Measurements from ENCODE around the gene HEBP1.

HEBP1 gene

GRCh38 chr12:12985817-12986408 lies 14.2 kb downstream of the HEBP1 start:
- peaks cover 5% of the 10 kb centered on the region for H3K4me1 Mint-ChIP-seq
- no peaks in the 10 kb centered on the region for H3K27me3 Mint-ChIP-seq
- peaks cover 1% of the 10 kb centered on the region for H3K36me3 Mint-ChIP-seq
- H3K9me3 Mint-ChIP-seq: no peaks in the 10 kb centered on the region
- H3K27ac Mint-ChIP-seq: no peak overlapping the region
- H3K4me3 Mint-ChIP-seq: no peak overlapping the region

DNA sequence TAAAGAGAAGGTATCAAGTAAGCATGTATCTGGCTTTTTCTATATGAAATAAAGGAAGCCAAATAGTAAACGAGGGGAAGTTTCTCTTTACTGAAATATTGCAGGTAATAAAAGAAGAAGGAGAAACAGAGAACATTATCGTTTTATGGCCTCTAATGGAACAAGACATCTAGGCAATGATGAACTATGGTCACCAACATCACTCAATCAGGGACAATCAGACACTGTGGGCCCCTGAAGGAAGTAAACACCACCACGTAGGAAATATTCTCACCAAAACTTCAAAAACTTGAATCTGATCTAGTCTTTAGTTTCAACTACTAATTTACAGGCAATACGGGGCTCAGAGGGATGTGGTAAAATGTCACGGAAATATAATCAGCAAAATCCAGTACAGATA lies 15.9 kb downstream of the HEBP1 start:
- Mint-ChIP-seq H3K27me3 (no peaks in the 10 kb centered on the region), H3K36me3 (peaks cover 1% of the 10 kb centered on the region), H3K4me3 (no peak overlapping the region), H3K9me3 (no peaks in the 10 kb centered on the region), H3K27ac (no peak overlapping the region), H3K4me1 (peaks cover 3% of the 10 kb centered on the region)

- Mint-ChIP-seq H3K27ac (no peak overlapping the region), H3K9me3 (no peaks in the 10 kb centered on the region), H3K4me1 (peaks cover 3% of the 10 kb centered on the region), H3K27me3 (no peaks in the 10 kb centered on the region), H3K36me3 (peaks cover 1% of the 10 kb centered on the region), H3K4me3 (no peak overlapping the region)
Measured at GRCh38 chr12:12983420-12984035, 16.5 kb downstream of the HEBP1 start.

DNA sequence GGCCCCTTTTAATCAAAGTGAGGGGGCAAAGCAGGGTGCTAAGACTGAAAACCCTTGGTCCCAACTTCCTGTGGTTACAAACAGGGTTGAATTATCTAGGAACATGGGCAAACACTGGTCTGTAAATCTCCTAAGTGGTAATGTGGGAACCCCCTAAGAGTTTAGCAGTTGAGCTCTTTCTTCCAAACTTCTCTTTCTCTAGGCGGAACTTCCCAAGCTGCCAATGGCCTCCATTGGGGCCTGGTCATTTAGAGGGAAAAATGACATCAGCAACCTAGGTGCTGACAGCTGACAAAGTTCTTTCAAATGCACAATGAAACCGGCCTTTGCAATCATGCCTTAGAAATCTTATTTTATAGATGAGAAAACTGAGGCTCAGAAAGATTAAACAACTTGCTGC lies 17.7 kb downstream of the HEBP1 start:
- Mint-ChIP-seq H3K27ac (no peak overlapping the region), H3K4me1 (peaks cover 3% of the 10 kb centered on the region), H3K9me3 (no peaks in the 10 kb centered on the region), H3K27me3 (no peaks in the 10 kb centered on the region), H3K4me3 (no peak overlapping the region), H3K36me3 (peaks cover 3% of the 10 kb centered on the region)

DNA sequence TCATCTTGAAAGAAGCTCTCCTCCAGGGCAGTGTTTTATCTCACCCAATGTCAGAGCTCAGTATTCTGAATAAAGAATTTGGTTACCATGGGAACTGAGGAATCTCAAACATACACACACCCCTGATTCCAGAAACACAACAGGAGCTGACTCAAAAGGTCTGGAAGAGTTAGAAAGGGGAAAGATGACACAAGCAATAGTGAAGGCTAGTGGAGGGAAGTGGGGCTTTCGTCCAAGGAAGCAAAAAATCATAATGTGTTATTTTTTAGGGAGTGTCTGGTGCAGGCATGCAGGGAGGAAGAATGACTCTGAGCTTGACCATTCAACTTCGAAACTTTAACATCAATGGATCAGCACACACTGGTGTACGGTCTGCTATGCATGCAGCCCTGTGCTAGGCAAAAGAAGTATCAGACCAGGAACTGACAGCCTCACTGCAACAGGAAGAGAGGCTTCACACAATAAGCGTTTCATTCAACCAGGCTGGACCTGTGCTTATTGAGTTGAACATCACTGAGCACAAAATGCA lies 20.3 kb downstream of the HEBP1 start:
- Mint-ChIP-seq H3K36me3 (peaks cover 11% of the 10 kb centered on the region), H3K4me3 (no peak overlapping the region), H3K4me1 (peaks cover 3% of the 10 kb centered on the region), H3K9me3 (no peaks in the 10 kb centered on the region), H3K27me3 (no peaks in the 10 kb centered on the region), H3K27ac (no peak overlapping the region)

DNA sequence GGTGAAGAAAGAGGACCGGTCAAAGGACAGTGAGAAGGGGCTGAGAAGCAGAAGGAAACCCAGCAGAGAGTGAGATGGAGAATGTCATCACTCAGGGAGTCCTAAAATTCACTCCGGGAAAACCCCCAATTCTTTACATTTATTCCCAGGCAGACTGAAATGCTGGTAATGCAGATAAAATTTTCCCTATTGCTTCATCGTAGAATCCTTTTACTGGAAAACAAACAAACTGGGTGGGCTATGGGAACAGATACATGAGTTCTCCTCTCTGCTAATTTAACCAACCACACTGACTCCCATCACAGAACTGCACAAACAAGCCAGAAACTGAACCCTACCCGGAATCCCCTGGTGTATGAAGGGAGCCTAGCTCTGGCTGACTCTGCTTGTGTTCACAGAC lies 20.9 kb downstream of the HEBP1 start:
- Mint-ChIP-seq H3K36me3 (peaks cover 18% of the 10 kb centered on the region), H3K4me3 (no peak overlapping the region), H3K27ac (no peak overlapping the region), H3K27me3 (no peaks in the 10 kb centered on the region), H3K9me3 (no peaks in the 10 kb centered on the region), H3K4me1 (peaks cover under 1% of the 10 kb centered on the region)

- H3K9me3 Mint-ChIP-seq: peaks cover 2% of the 10 kb centered on the region
Measured at GRCh38 chr12:12977231-12977630, 22.8 kb downstream of the HEBP1 start.

GRCh38 chr12:12976366-12976765 lies 23.7 kb downstream of the HEBP1 start:
- H3K27me3 Mint-ChIP-seq: no peaks in the 10 kb centered on the region
- H3K9me3 Mint-ChIP-seq: peaks cover 5% of the 10 kb centered on the region
- no peaks in the 10 kb centered on the region for H3K4me1 Mint-ChIP-seq
- H3K27ac Mint-ChIP-seq: no peak overlapping the region
- H3K36me3 Mint-ChIP-seq: peaks cover 35% of the 10 kb centered on the region
- H3K4me3 Mint-ChIP-seq: no peak overlapping the region

More at GRCh38 chr12:12977231-12977630, 22.8 kb downstream of the HEBP1 start:
- Mint-ChIP-seq H3K4me3 (no peak overlapping the region), H3K4me1 (no peaks in the 10 kb centered on the region), H3K36me3 (peaks cover 30% of the 10 kb centered on the region), H3K27ac (no peak overlapping the region), H3K27me3 (no peaks in the 10 kb centered on the region)

DNA sequence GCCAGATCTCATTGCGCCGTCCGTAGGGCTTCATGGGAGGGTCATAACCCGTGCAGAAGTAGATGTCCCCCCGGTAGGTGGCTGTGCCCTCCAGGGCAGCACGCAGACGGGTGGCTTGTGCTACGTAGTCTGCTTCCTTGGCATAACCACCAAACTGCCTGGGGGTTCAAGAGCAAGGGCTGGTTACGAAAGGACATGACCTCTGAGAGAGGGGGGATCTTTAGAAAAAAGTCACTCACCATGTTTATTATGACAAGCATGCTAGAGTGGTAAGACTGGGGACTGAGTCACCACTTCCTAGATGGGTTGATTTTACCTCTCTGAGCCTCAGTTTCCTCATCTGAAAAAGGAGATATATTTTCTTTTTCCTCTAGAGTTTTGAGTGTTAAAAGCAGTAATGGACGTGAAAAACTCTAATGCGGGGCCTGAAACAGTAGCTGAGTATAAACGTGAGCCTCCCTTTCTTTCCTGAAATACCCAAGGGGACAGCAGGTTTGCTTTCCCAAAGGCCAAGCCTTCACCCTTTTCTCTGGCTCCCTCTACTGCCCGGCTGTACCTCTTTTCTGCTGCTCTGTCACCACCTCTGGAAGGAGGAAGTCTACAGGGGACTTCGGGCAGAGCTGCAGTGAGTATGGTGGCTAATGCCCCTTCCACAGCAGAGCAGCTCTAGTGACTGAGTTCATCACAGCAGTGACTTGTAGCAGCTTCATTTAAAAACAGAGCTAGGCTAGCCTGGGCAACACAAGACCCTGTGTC lies 24.6 kb downstream of the HEBP1 start:
- H3K27ac Mint-ChIP-seq: no peak overlapping the region
- H3K9me3 Mint-ChIP-seq: peaks cover 5% of the 10 kb centered on the region
- H3K36me3 Mint-ChIP-seq: peaks cover 37% of the 10 kb centered on the region
- H3K27me3 Mint-ChIP-seq: no peaks in the 10 kb centered on the region
- no peaks in the 10 kb centered on the region for H3K4me1 Mint-ChIP-seq
- H3K4me3 Mint-ChIP-seq: no peak overlapping the region

GRCh38 chr12:12974211-12974610 lies 25.9 kb downstream of the HEBP1 start:
- Mint-ChIP-seq H3K27ac (no peak overlapping the region), H3K9me3 (peaks cover 5% of the 10 kb centered on the region), H3K4me1 (no peaks in the 10 kb centered on the region), H3K4me3 (no peak overlapping the region), H3K36me3 (peaks cover 37% of the 10 kb centered on the region), H3K27me3 (no peaks in the 10 kb centered on the region)

DNA sequence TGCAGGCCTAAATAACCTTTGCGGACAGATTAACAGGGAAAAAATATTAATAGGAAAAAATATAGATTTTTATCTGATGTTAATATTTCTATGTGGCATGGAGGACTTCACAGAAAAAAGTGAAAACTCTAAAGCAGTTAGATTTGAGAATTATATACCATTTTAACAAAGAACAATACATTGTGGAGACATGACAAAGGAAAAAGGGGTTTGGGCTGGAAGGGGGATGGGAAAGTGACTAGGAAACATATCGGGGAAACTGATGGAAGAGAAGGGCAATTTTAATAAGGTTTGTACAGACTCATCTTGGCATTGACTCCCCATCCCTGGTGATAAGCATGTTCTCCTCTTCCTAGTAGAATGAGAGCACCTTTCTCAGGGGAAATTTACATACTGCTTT lies 27.0 kb downstream of the HEBP1 start:
- Mint-ChIP-seq H3K27ac (no peak overlapping the region), H3K9me3 (peaks cover 5% of the 10 kb centered on the region), H3K4me3 (no peak overlapping the region), H3K27me3 (no peaks in the 10 kb centered on the region), H3K4me1 (no peaks in the 10 kb centered on the region), H3K36me3 (peaks cover 40% of the 10 kb centered on the region)

GRCh38 chr12:12965836-12966235 lies 34.2 kb downstream of the HEBP1 start:
- Mint-ChIP-seq H3K36me3 (peaks cover 10% of the 10 kb centered on the region), H3K4me3 (no peak overlapping the region), H3K9me3 (no peaks in the 10 kb centered on the region), H3K27me3 (no peaks in the 10 kb centered on the region), H3K4me1 (no peaks in the 10 kb centered on the region), H3K27ac (no peak overlapping the region)

DNA sequence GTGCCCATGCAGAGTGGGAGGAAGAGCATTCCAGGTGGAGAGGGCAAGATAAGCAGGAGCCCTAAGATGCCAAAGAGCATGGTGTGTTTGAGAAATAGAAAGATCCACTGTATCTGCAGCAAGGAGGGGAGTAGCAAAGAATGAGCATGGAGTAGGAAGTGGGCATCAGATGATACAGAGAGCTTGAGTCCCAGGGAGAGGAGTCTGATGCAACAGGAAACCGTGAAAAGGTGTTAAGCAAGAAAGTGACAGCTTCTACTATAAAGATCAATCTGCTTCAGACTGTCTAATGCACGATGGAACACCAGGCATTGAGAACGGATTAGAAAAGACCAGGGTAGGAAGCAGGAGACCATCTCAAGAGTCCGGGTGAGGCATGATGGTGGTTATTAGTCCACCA lies 35.8 kb downstream of the HEBP1 start:
- peaks cover 10% of the 10 kb centered on the region for H3K36me3 Mint-ChIP-seq
- H3K4me1 Mint-ChIP-seq: no peaks in the 10 kb centered on the region
- no peak overlapping the region for H3K27ac Mint-ChIP-seq
- H3K27me3 Mint-ChIP-seq: no peaks in the 10 kb centered on the region
- no peaks in the 10 kb centered on the region for H3K9me3 Mint-ChIP-seq
- H3K4me3 Mint-ChIP-seq: no peak overlapping the region

- H3K36me3 Mint-ChIP-seq: no peaks in the 10 kb centered on the region
- no peaks in the 10 kb centered on the region for H3K4me1 Mint-ChIP-seq
- no peaks in the 10 kb centered on the region for H3K27me3 Mint-ChIP-seq
- no peak overlapping the region for H3K4me3 Mint-ChIP-seq
- H3K27ac Mint-ChIP-seq: no peak overlapping the region
- H3K9me3 Mint-ChIP-seq: no peaks in the 10 kb centered on the region
Measured at GRCh38 chr12:12960639-12961209, 39.3 kb downstream of the HEBP1 start.

- H3K27me3 Mint-ChIP-seq: no peaks in the 10 kb centered on the region
- no peaks in the 10 kb centered on the region for H3K9me3 Mint-ChIP-seq
- H3K36me3 Mint-ChIP-seq: no peaks in the 10 kb centered on the region
- H3K4me1 Mint-ChIP-seq: no peaks in the 10 kb centered on the region
- no peak overlapping the region for H3K4me3 Mint-ChIP-seq
- H3K27ac Mint-ChIP-seq: no peak overlapping the region
Measured at GRCh38 chr12:12958886-12959285, 41.2 kb downstream of the HEBP1 start.
